GM12801 (cell line): Measurements from ENCODE around the gene LAMP1.

Experiments
- TF ChIP-seq, protein P1 (sequence below): IDR thresholded peaks from one replicate; pipeline ENCODE4 v1.5.1; 2011; ENCODE audit warnings: control low read depth; ENCODE audit not compliant: insufficient read length; ENCODE audit errors: extremely low read depth

LAMP1 gene

DNA sequence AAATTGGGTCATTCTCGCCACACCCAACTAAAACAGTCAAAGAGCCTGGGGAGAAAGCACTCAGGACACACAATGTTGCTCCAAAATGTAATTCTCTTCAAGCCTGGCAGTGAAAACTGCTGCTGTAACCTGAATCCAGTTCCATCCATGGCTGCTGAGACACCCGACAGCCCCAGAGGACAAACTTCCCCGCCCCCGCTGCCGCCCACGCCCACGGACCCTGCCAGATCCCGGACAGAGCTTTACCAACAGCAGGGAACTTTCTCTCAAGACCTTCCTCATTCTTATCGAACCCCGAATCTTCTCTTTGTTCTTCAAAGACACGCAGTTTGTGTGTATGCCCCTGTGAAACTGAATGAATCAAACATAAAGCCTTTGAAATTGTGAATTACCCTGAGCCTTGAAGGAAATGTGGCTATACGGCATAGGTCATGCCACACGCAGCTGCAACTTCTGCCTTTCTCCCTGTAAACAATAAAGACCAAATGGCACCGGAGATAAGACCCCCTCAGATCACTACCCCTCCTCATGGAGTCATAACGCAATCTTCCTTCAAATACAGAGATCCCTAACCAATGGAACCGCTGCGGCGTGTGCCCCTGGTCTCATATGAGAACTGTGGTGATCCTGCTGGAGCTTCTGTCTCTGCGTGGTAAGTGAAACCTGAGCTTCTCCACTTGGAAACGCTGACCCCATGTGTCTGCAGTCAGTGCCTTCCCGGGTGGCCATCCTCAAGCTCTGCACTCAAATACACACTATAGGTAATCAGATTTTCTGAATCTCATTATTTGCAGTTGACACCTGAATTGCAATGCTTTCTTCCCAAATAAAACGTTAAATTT lies 4.8 kb upstream of the LAMP1 start:
- TF ChIP-seq, protein P1, sequence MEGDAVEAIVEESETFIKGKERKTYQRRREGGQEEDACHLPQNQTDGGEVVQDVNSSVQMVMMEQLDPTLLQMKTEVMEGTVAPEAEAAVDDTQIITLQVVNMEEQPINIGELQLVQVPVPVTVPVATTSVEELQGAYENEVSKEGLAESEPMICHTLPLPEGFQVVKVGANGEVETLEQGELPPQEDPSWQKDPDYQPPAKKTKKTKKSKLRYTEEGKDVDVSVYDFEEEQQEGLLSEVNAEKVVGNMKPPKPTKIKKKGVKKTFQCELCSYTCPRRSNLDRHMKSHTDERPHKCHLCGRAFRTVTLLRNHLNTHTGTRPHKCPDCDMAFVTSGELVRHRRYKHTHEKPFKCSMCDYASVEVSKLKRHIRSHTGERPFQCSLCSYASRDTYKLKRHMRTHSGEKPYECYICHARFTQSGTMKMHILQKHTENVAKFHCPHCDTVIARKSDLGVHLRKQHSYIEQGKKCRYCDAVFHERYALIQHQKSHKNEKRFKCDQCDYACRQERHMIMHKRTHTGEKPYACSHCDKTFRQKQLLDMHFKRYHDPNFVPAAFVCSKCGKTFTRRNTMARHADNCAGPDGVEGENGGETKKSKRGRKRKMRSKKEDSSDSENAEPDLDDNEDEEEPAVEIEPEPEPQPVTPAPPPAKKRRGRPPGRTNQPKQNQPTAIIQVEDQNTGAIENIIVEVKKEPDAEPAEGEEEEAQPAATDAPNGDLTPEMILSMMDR: no peak

DNA sequence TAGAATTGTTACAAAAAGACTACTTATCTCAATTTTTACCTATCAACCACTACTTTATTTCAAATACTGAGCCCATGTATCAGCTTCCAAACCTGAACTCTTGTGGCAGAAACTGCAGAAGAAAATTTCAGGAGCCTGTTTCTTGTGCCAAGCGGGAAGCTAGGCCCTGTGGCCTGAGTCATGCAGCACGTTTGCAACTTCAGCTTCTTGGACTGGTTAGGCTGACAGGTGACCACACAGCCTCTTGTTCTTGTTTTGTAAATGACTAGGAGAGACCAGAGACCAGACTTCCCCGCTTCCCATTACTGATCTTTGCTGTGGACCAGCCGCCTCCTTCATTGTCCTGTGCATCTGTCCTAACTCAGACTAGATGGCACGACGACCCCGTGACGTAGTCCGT lies 3.4 kb upstream of the LAMP1 start:
- TF ChIP-seq, protein P1: no peak

DNA sequence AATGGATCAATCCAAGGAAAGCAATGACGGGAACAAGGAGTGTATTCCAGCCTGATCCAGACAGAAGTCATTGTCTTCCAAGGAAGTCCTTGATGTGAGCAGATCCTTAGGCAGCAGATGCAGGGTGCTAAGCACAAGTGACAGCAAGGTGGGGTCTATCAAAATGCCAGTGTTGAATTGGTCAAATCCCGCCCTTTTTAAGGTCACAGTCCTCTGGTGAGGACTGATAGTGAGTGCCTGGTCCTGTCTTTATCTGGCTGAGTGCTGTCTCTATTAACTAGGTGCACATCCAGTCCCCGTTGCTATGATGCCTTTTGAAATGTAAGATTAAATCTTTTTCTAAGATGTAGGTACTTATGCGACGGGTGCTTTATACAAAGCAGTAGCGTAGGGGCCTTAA lies 1.3 kb upstream of the LAMP1 start:
- TF ChIP-seq, protein P1: no peak

GRCh38 chr13:113297370-113298042 lies 467 bp downstream of the LAMP1 start:
- TF ChIP-seq, protein P1: no peak

DNA sequence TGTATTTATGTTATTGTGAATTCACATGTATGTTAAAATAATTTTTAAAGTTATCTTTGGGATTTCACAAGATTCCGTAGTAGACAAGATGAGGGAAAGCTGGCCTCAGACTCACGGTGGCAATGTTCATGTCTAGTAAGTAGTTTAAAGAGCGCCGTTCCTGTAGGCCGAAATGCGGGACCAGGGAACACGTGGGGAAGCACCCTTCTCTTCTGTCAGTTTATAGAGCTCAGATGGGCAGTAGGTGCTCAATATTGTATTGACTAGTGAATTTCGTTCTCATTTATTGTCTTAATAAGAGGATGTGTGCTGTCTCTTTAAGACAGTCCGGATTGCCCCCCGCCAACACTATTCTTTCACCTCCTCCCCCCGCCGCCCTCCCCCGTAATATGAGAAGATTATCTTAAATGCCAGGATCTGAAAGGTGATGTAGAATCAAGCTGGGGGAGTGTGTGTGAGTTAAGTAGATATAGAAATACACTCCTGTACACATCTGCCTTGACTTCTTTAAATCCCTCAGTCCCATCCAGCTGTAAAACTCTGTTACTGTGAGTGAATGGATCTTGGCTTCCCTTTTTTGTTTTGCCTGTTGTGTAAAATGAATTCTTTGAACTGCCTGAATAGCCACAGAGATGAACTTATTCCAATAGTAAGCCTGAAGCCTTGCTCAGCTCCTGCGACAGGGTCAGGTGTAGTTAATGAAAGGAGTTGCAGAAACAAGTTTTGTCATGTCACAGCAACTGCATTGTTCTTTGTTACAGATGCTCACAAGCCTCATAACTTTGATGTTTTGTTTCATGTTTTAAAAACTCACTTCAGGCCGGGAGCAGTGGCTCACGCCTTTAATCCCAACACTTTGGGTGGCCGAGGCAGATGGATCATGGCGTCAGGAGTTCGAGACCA lies 1.3 kb downstream of the LAMP1 start:
- TF ChIP-seq, protein P1: no peak

- TF ChIP-seq, protein P1: no peak
Measured at GRCh38 chr13:113299951-113300350, 2.9 kb downstream of the LAMP1 start.

DNA sequence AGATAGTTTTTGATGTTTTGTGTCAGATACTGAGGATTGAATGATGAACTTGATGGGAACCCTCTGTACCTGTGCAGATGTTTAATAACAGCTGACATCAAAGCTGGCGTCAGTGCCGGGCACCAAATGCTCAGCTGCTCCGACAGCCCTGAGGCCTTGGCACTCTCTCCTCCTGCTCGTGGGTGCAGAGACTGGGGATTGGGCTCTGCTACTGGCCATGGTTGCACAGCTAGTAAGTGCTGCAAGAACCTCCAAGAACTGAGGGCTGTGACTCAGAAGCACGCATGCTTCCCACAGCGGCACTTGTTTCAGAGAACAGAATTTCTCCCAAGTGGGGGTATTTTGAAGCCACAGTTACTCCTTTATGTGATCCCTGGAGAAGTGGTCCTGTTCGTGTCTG lies 5.9 kb downstream of the LAMP1 start:
- TF ChIP-seq, protein P1: no peak
